HCT116 (cell line): ENCODE results near the gene GLTP. TPM values are rescaled to one million over a fixed set of nuclear protein-coding genes. Genes with fewer than 3 reads are reported as not detected.

Source experiments
- ATAC-seq: fragments of 200-7000 bp; cut with Tn5 transposase; 2 replicates; pipeline ENCODE4 v1.9.1; 2020; ENCODE audit warnings: mild to moderate bottlenecking, moderate library complexity
- BruUV-seq: library from RNA; stranded (reverse); fragments of 400-500 nt; replicated peaks from 2 replicates; lab custom pipeline; 2021; lab: Mats Ljungman, UMichigan
- CTCF ChIA-PET: fragments of 300-600 bp; sonication (Branson Sonifier 250); formaldehyde crosslinking; loops from one replicate; lab custom pipeline; 2021; ENCODE audit warnings: antibody characterized with exemption; lab: Charles Lee
- POLR2A ChIA-PET: fragments of 300-600, 350-600 bp; sonication (Branson Sonifier 250); formaldehyde crosslinking; loops from one replicate; lab custom pipeline; 2021; ENCODE audit warnings: antibody characterized with exemption; lab: Charles Lee
- RAD21 ChIA-PET, 2 experiments: fragments of 300-600 bp; sonication (Branson Sonifier 250); formaldehyde crosslinking; loops; one replicate each; lab custom pipeline; 2023; ENCODE audit warnings: low total read pairs in 2 of 2; ENCODE audit not compliant: uncharacterized antibody in 2 of 2, unreplicated experiment in 2 of 2, low non-redundant PET in 1 of 2; lab: Charles Lee
- DNase-seq: peaks from one replicate; pipeline ENCODE4 v3.0.0-alpha.2; 2010; ENCODE audit warnings: low read depth, low spot score
- H2AFZ ChIP-seq: fragments of 200-600 bp; shearing (Covaris generic), sonication (generic); 2 replicates; pipeline ENCODE4 v1.6.1; 2017; ENCODE audit warnings: low read depth, mixed run types, mixed read lengths, antibody characterized with exemption, low read length; ENCODE audit not compliant: poor library complexity, severe bottlenecking
- H3K27ac ChIP-seq: 2 replicates; pipeline ENCODE4 v1.5.1; 2012; ENCODE audit warnings: low read depth, low read length
- H3K27me3 ChIP-seq: fragments of 200-600 bp; sonication (generic); 2 replicates; pipeline ENCODE4 v1.6.1; 2016; ENCODE audit warnings: mixed run types, low read length, mixed read lengths; ENCODE audit not compliant: insufficient read depth
- H3K36me3 ChIP-seq, 2 experiments: fragments of 200-500 bp in 1 of 2; fragments of 200-600 bp in 1 of 2; sonication (Bioruptor generic) in 1 of 2; sonication (generic) in 1 of 2; 2 replicates each; pipeline versions ENCODE4 v1.5.1 to v1.6.1; 2014 to 2016; ENCODE audit warnings: low read length in 2 of 2, inconsistent platforms in 1 of 2, mixed read lengths in 1 of 2, mixed run types in 1 of 2; ENCODE audit not compliant: insufficient read depth in 2 of 2, control insufficient read depth in 1 of 2
- H3K4me1 ChIP-seq, 2 experiments: fragments of 200-600 bp in 1 of 2; sonication (generic) in 1 of 2; 2 replicates each; pipeline versions ENCODE4 v1.5.1 to v1.6.1; 2012 to 2017; ENCODE audit warnings: low read length in 2 of 2, inconsistent platforms in 1 of 2, mild to moderate bottlenecking in 1 of 2, mixed read lengths in 1 of 2, mixed run types in 1 of 2, moderate library complexity in 1 of 2; ENCODE audit not compliant: insufficient read depth in 2 of 2, control insufficient read depth in 1 of 2
- H3K4me2 ChIP-seq: fragments of 200-600 bp; sonication (generic); 2 replicates; pipeline ENCODE4 v1.6.1; 2017; ENCODE audit warnings: mixed run types, low read length, mixed read lengths
- H3K4me3 ChIP-seq, 2 experiments: fragments of 200-600 bp in 1 of 2; sonication (generic) in 1 of 2; replicated peaks in 1 of 2; 2 replicates each; pipeline ENCODE4 v1.5.1; 2011 to 2016; ENCODE audit warnings: low read length in 2 of 2, control low read depth in 1 of 2, low read depth in 1 of 2, mild to moderate bottlenecking in 1 of 2, mixed read lengths in 1 of 2, mixed run types in 1 of 2
- H3K79me2 ChIP-seq: fragments of 200-600 bp; sonication (generic); 2 replicates; pipeline ENCODE4 v1.6.1; 2017; ENCODE audit warnings: mild to moderate bottlenecking, mixed run types, low read length, moderate library complexity, mixed read lengths; ENCODE audit not compliant: insufficient read depth
- H3K9ac ChIP-seq: fragments of 200-600 bp; sonication (generic); 2 replicates; pipeline ENCODE4 v1.6.1; 2016; ENCODE audit warnings: low read length, mixed read lengths
- H3K9me2 ChIP-seq: fragments of 200-600 bp; sonication (generic), shearing (Covaris generic); 2 replicates; pipeline ENCODE4 v1.6.1; 2017; ENCODE audit warnings: mixed run types, mild to moderate bottlenecking, moderate library complexity; ENCODE audit not compliant: insufficient read depth
- H3K9me3 ChIP-seq, 2 experiments: fragments of 200-500 bp in 1 of 2; fragments of 200-600 bp in 1 of 2; sonication (Bioruptor generic) in 1 of 2; sonication (generic) in 1 of 2; 2 replicates each; pipeline ENCODE4 v1.6.1; 2014 to 2017; ENCODE audit warnings: low read length in 2 of 2, mixed read lengths in 2 of 2, inconsistent platforms in 1 of 2, low read depth in 1 of 2, mild to moderate bottlenecking in 1 of 2, mixed run types in 1 of 2, moderate library complexity in 1 of 2; ENCODE audit not compliant: control insufficient read depth in 1 of 2, insufficient read depth in 1 of 2
- H4K20me1 ChIP-seq: fragments of 200-600 bp; sonication (generic), shearing (Covaris generic); 2 replicates; pipeline ENCODE4 v1.6.1; 2017; ENCODE audit warnings: mixed run types, mild to moderate bottlenecking, moderate library complexity; ENCODE audit not compliant: insufficient read depth
- CBX3 ChIP-seq: IDR thresholded peaks from 2 replicates; pipeline ENCODE4 v1.6.1; 2012; ENCODE audit warnings: low read depth
- CEBPB ChIP-seq: IDR thresholded peaks from 2 replicates; pipeline ENCODE4 v1.6.1; 2012; ENCODE audit warnings: low read depth
- ELF1 ChIP-seq: IDR thresholded peaks from 2 replicates; pipeline ENCODE4 v1.6.1; 2012; ENCODE audit warnings: low read depth, borderline replicate concordance
- FOSL1 ChIP-seq: IDR thresholded peaks from 2 replicates; pipeline ENCODE4 v1.6.1; 2012; ENCODE audit warnings: low read depth
- POLR2A ChIP-seq: IDR thresholded peaks from 2 replicates; pipeline ENCODE4 v1.7.0; 2011; ENCODE audit warnings: borderline replicate concordance; ENCODE audit not compliant: insufficient read depth, insufficient read length; ENCODE audit errors: extremely low read depth
- POLR2AphosphoS5 ChIP-seq: IDR thresholded peaks from 2 replicates; pipeline ENCODE4 v1.6.1; 2011; ENCODE audit warnings: mild to moderate bottlenecking, low read depth, low read length, moderate library complexity
- REST ChIP-seq: IDR thresholded peaks from 2 replicates; pipeline ENCODE4 v1.6.1; 2012; ENCODE audit warnings: low read depth
- SP1 ChIP-seq: IDR thresholded peaks from 2 replicates; pipeline ENCODE4 v1.6.1; 2012; ENCODE audit warnings: low read depth
- TCF7L2 ChIP-seq: IDR thresholded peaks from 2 replicates; pipeline ENCODE4 v1.7.0; 2011; ENCODE audit warnings: borderline replicate concordance, inconsistent platforms; ENCODE audit not compliant: insufficient read depth, insufficient read length; ENCODE audit errors: extremely low read depth
- YY1 ChIP-seq: IDR thresholded peaks from 2 replicates; pipeline ENCODE4 v1.6.1; 2011; ENCODE audit warnings: low read length, low read depth, moderate library complexity, mild to moderate bottlenecking; ENCODE audit not compliant: insufficient replicate concordance; ENCODE audit errors: extremely low read depth
- ZFX ChIP-seq: fragments of 450-650 bp; IDR thresholded peaks from 2 replicates; pipeline ENCODE4 v1.6.1; 2017
- ZNF274 ChIP-seq: fragments of 200-500 bp; sonication (Bioruptor generic); IDR thresholded peaks from 2 replicates; pipeline ENCODE4 v1.6.1; 2014; ENCODE audit warnings: mild to moderate bottlenecking, low read depth, low read length, inconsistent platforms
- intact Hi-C: fragments of 100-400 bp; cut with micrococcal nuclease; formaldehyde crosslinking; loops from 2 replicates; pipeline ENCODE4 v1.10.0; 2022
- total RNA-seq: library from RNA; stranded (reverse); gene quantifications from one replicate; pipeline ENCODE4 v1.2.1, GENCODE V29; 2021; ENCODE audit not compliant: unreplicated experiment

Gene GLTP
- total RNA-seq, 1 experiment from 2014 or later = 26.6 TPM

DNA sequence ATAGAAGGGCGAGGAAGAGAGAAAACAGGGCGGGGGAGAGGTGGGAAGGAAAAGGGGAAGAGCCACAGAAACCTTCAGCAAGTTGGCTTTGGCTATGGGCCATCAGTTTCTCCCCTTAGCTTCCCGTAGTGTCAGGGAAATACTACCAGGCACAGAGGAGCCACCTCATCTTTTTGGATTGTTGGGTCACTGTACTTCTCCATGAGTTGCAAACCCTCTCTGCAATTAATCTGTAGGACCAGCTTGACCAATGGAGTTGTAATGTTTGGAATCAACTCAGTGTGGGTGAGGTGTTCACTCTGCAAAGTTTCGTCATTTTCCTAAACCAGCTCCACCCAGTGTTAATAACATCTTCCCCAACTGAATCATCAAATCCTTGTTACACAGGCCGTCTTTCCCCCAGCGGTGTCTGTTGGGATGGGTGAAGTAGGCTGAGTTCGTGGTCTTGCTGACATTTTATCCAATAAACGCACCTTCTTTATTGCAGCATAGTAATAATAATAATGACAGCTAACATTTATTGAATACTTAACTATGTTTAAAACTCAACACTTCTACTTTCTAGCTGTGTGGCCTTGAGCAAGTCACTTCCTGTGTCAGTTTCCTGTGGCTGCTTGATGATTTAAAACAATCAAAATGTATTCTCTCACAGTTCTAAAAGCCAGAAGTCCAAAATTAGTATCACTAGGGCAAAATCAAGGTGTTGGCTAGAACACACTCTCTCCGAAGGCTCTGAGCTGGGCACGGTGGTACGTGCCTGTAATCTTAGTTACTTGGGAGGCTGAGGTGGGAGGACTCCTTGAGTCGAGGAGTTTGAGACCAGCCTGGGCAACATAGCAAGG, 8.1 kb upstream of the GLTP start:
- Histone ChIP-seq H3K27ac (peak overlapping the region; percentile 38; the same call in 1 of the 2 replicates), H4K20me1 (no peaks in the 10 kb centered on the region), H3K79me2 (no peaks in the 10 kb centered on the region), H2AFZ (peak overlapping the region; percentile 70), H3K9me3 (no peaks in the 10 kb centered on the region)
- CTCF ChIA-PET = interaction anchor here (0.7 kb wide), 1 partner anchor 43 kb away, joined by 3 read pairs; no protein-coding TSS in a partner anchor
- TF ChIP-seq ELF1 (no peak), POLR2AphosphoS5 (peak; percentile 45; the same call in 1 of the 2 replicates), POLR2A (no peak), CEBPB (peak; percentile 88), CBX3 (peak; percentile 54; the same call in 1 of the 2 replicates), YY1 (peak; percentile 31), SP1 (peak; percentile 63), REST (no peak), ZNF274 (no peak), FOSL1 (peak; percentile 69), ZFX (no peak), TCF7L2 (no peak)
- TF ChIP-seq, all 23 proteins: peak for 6
- DNase-seq (peak; percentile 50), ATAC-seq (peak; percentile 77)
- H3K36me3 ChIP-seq = no peaks in the 10 kb centered on the region
- ChIA-PET RAD21 (no interaction called here), POLR2A (interaction anchor here (0.7 kb wide), 1 partner anchor 355 kb away, joined by 3 read pairs; no protein-coding TSS in a partner anchor)
- no peak overlapping the region; a peak in 1 of 4 replicates for H3K4me3 ChIP-seq
- intact Hi-C loops = no loop called here
- H3K4me2 ChIP-seq = peak overlapping the region; percentile 28
- no peaks in the 10 kb centered on the region for H3K9me2 ChIP-seq
- H3K4me1 ChIP-seq = peaks cover 6 to 30% of the 10 kb centered on the region in 2 experiments; a peak in 3 of 4 replicates
- H3K27me3 ChIP-seq = no peaks in the 10 kb centered on the region
- H3K9ac ChIP-seq = peak overlapping the region; percentile 6; the same call in 1 of the 2 replicates
- BruUV-seq = no TSS peak
